Astrocyte (in vitro differentiated cells and primary cell): ENCODE measurements around the gene WDR7. TPM values are rescaled to one million over a fixed set of nuclear protein-coding genes. Genes with fewer than 3 reads are reported as not detected.

Experiments used
- DNase-seq: peaks from one replicate; pipeline ENCODE4 v3.0.0-alpha.2; 2010; ENCODE audit warnings: low read depth
- FAIRE-seq: peaks from 2 replicates; lab custom pipeline; 2011; peaks lifted over from hg19 to GRCh38; lab: Jason Lieb, UNC
- H2AFZ ChIP-seq: 2 replicates; pipeline ENCODE4 v1.6.0; 2012; ENCODE audit warnings: low read depth, low read length, inconsistent platforms
- H3K27ac ChIP-seq: 2 replicates; pipeline ENCODE4 v1.5.1; 2011; ENCODE audit warnings: low read depth, low read length, inconsistent platforms
- H3K27me3 ChIP-seq: 2 replicates; pipeline ENCODE4 v1.6.0; 2011; ENCODE audit warnings: low read length, inconsistent platforms; ENCODE audit not compliant: insufficient read depth
- H3K36me3 ChIP-seq: 2 replicates; pipeline ENCODE4 v1.5.1; 2011; ENCODE audit warnings: low read length, inconsistent platforms; ENCODE audit not compliant: insufficient read depth
- H3K4me1 ChIP-seq: 2 replicates; pipeline ENCODE4 v1.5.1; 2011; ENCODE audit warnings: low read length, inconsistent platforms; ENCODE audit not compliant: insufficient read depth
- H3K4me2 ChIP-seq: 2 replicates; pipeline ENCODE4 v1.6.0; 2012; ENCODE audit warnings: low read length, inconsistent platforms
- H3K4me3 ChIP-seq: 2 replicates; pipeline ENCODE4 v1.5.1; 2011; ENCODE audit warnings: low read depth, mild to moderate bottlenecking, low read length, inconsistent platforms; ENCODE audit not compliant: insufficient read depth
- H3K79me2 ChIP-seq: 2 replicates; pipeline ENCODE4 v1.6.0; 2012; ENCODE audit warnings: mild to moderate bottlenecking, low read length, inconsistent platforms; ENCODE audit not compliant: insufficient read depth
- H3K9ac ChIP-seq: 2 replicates; pipeline ENCODE4 v1.6.0; 2012; ENCODE audit warnings: mild to moderate bottlenecking, low read length, inconsistent platforms
- H3K9me3 ChIP-seq: 2 replicates; pipeline ENCODE4 v1.5.1; 2012; ENCODE audit warnings: low read depth, mild to moderate bottlenecking, low read length, inconsistent platforms; ENCODE audit not compliant: insufficient read depth
- H4K20me1 ChIP-seq: 2 replicates; pipeline ENCODE4 v1.6.0; 2012; ENCODE audit warnings: low read length, inconsistent platforms; ENCODE audit not compliant: insufficient read depth
- H3K27ac Mint-ChIP-seq: one replicate; pipeline ENCODE4 v1.8.0; 2021; ENCODE audit warnings: mild to moderate bottlenecking, mixed read lengths; ENCODE audit not compliant: unreplicated experiment
- H3K27me3 Mint-ChIP-seq: one replicate; pipeline ENCODE4 v1.8.0; 2021; ENCODE audit warnings: low read depth, mixed read lengths; ENCODE audit not compliant: unreplicated experiment
- H3K36me3 Mint-ChIP-seq: one replicate; pipeline ENCODE4 v1.8.0; 2021; ENCODE audit warnings: low read depth, mixed read lengths; ENCODE audit not compliant: unreplicated experiment
- H3K4me1 Mint-ChIP-seq: one replicate; pipeline ENCODE4 v1.8.0; 2021; ENCODE audit warnings: low read depth, mixed read lengths; ENCODE audit not compliant: unreplicated experiment
- H3K4me3 Mint-ChIP-seq: one replicate; pipeline ENCODE4 v1.8.0; 2021; ENCODE audit warnings: mild to moderate bottlenecking, moderate library complexity, mixed read lengths; ENCODE audit not compliant: unreplicated experiment
- H3K9me3 Mint-ChIP-seq: one replicate; pipeline ENCODE4 v1.8.0; 2021; ENCODE audit warnings: mild to moderate bottlenecking, mixed read lengths; ENCODE audit not compliant: unreplicated experiment
- EZH2 ChIP-seq: IDR thresholded peaks from 2 replicates; pipeline ENCODE4 v1.6.1; 2012; ENCODE audit warnings: mild to moderate bottlenecking, low read length, inconsistent platforms; ENCODE audit not compliant: insufficient read depth
- total RNA-seq: library from RNA; stranded (reverse); gene quantifications from 2 replicates; pipeline ENCODE4 v1.2.1, GENCODE V29; 2021
- TF ChIP-seq, protein P1 (sequence below): IDR thresholded peaks from 2 replicates; pipeline ENCODE4 v1.5.1; 2011; ENCODE audit warnings: low read depth, mild to moderate bottlenecking, inconsistent platforms, low read length, moderate library complexity; ENCODE audit not compliant: insufficient read depth

Gene WDR7
- total RNA-seq, 1 donor from 2014 or later: 16.9 TPM

DNA sequence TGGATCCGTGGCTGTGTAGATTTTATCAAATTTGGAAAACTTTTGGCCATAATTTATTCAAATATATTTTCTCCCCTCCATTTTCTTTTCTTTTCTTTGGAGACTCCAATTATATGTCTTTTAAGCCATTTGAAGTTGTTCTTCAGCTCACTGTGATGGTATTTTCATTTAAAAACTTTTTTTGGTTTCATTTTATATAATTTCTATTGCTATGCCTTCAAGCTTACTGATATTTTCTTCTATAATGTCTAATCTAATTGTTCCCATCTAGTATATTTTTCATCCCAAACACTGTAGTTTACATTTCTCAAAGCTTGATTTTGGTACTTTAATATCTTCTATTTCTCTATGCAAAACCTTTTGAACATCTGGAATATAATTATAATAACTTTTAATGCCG is 72.5 kb downstream of the WDR7 start:
- no peak overlapping the region for H3K4me3 Mint-ChIP-seq
- no peak for FAIRE-seq
- no peaks in the 10 kb centered on the region for H3K27me3 ChIP-seq

DNA sequence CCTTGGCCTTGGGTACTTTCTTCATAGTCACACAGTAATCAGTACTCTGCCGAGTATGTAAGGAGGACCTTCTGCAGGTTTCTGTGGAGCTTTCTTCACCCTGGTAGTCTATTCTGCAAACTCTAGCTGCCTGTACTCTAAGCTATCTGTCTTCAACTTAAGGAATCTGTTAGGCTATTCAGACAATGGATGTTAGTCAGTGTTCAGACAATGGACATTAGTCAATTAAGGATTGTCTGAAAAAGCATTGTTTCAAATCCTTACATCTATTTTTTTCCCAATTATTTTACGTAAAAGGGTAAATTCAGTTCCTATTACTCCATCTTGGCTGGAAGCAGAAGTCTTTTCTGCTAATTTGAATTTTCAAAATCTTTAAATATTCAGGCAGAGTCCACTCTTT is 75.7 kb downstream of the WDR7 start:
- no peaks in the 10 kb centered on the region for H3K4me1 Mint-ChIP-seq
- H3K36me3 Mint-ChIP-seq: peaks cover 4% of the 10 kb centered on the region
- no peak overlapping the region for H3K27ac Mint-ChIP-seq
- DNase-seq (no peak), FAIRE-seq (no peak)
- Histone ChIP-seq H3K27ac (no peak overlapping the region), H3K79me2 (no peaks in the 10 kb centered on the region), H3K27me3 (no peaks in the 10 kb centered on the region), H3K4me2 (no peak overlapping the region), H3K4me3 (no peak overlapping the region), H2AFZ (no peak overlapping the region), H4K20me1 (no peaks in the 10 kb centered on the region), H3K9ac (no peak overlapping the region), H3K9me3 (no peaks in the 10 kb centered on the region), H3K4me1 (no peaks in the 10 kb centered on the region), H3K36me3 (no peaks in the 10 kb centered on the region)
- peaks cover 2% of the 10 kb centered on the region for H3K9me3 Mint-ChIP-seq
- H3K27me3 Mint-ChIP-seq: no peaks in the 10 kb centered on the region
- no peak for TF ChIP-seq EZH2
- TF ChIP-seq, protein P1, sequence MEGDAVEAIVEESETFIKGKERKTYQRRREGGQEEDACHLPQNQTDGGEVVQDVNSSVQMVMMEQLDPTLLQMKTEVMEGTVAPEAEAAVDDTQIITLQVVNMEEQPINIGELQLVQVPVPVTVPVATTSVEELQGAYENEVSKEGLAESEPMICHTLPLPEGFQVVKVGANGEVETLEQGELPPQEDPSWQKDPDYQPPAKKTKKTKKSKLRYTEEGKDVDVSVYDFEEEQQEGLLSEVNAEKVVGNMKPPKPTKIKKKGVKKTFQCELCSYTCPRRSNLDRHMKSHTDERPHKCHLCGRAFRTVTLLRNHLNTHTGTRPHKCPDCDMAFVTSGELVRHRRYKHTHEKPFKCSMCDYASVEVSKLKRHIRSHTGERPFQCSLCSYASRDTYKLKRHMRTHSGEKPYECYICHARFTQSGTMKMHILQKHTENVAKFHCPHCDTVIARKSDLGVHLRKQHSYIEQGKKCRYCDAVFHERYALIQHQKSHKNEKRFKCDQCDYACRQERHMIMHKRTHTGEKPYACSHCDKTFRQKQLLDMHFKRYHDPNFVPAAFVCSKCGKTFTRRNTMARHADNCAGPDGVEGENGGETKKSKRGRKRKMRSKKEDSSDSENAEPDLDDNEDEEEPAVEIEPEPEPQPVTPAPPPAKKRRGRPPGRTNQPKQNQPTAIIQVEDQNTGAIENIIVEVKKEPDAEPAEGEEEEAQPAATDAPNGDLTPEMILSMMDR: no peak
- H3K4me3 Mint-ChIP-seq: no peak overlapping the region

More for the DNA sequence above, 72.5 kb downstream of the WDR7 start:
- Mint-ChIP-seq H3K36me3 (peaks cover 5% of the 10 kb centered on the region), H3K9me3 (peaks cover 2% of the 10 kb centered on the region), H3K4me1 (no peaks in the 10 kb centered on the region), H3K27ac (no peak overlapping the region), H3K27me3 (no peaks in the 10 kb centered on the region)
- H2AFZ ChIP-seq: no peak overlapping the region
- H3K27ac ChIP-seq: no peak overlapping the region
- no peaks in the 10 kb centered on the region for H3K9me3 ChIP-seq
- no peaks in the 10 kb centered on the region for H3K36me3 ChIP-seq
- H3K4me3 ChIP-seq: no peak overlapping the region
- no peaks in the 10 kb centered on the region for H3K4me1 ChIP-seq
- no peak overlapping the region for H3K9ac ChIP-seq
- no peaks in the 10 kb centered on the region for H3K79me2 ChIP-seq
- no peaks in the 10 kb centered on the region for H4K20me1 ChIP-seq
- H3K4me2 ChIP-seq: no peak overlapping the region
- no peak for DNase-seq
- no peak for TF ChIP-seq EZH2
- TF ChIP-seq, protein P1: no peak

DNA sequence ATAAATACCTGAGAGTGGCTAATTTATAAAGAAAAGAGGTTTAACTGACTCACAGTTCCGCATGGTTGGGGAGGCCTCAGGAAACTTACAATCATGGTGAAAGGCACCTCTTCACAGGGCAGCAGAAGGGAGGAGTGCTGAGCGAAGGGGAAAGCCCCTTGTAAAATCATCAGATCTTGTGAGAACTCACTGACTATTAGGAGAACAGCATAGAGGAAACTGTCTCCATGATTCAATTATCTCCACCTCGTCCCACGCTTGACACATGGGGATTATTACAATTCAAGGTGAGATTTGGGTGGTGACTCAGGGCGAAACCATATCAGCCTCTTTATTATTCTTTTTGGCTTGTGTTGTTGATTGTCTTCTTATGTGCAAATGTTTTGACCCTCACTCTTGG is 76.2 kb downstream of the WDR7 start:
- Histone ChIP-seq H3K9ac (no peak overlapping the region), H3K4me1 (no peaks in the 10 kb centered on the region), H3K4me3 (no peak overlapping the region), H4K20me1 (no peaks in the 10 kb centered on the region), H3K27ac (no peak overlapping the region), H3K79me2 (no peaks in the 10 kb centered on the region), H3K4me2 (no peak overlapping the region), H3K36me3 (no peaks in the 10 kb centered on the region), H2AFZ (no peak overlapping the region), H3K27me3 (no peaks in the 10 kb centered on the region), H3K9me3 (no peaks in the 10 kb centered on the region)
- peaks cover 4% of the 10 kb centered on the region for H3K36me3 Mint-ChIP-seq
- H3K27ac Mint-ChIP-seq: no peak overlapping the region
- DNase-seq (no peak), FAIRE-seq (no peak)
- H3K4me1 Mint-ChIP-seq: no peaks in the 10 kb centered on the region
- H3K9me3 Mint-ChIP-seq: peaks cover 2% of the 10 kb centered on the region
- H3K4me3 Mint-ChIP-seq: no peak overlapping the region
- H3K27me3 Mint-ChIP-seq: no peaks in the 10 kb centered on the region
- TF ChIP-seq, protein P1: no peak
- TF ChIP-seq EZH2: no peak
